Erythroblast (primary cell): ENCODE results near the gene NDUFA11.

Experiments
- GATA1 ChIP-seq: IDR thresholded peaks from 2 replicates; pipeline ENCODE4 v1.6.1; 2011; ENCODE audit warnings: low read depth, mild to moderate bottlenecking, control low read depth, low read length, moderate library complexity
- POLR2A ChIP-seq: IDR thresholded peaks from 2 replicates; pipeline ENCODE4 v1.6.1; 2011; ENCODE audit warnings: mild to moderate bottlenecking, low read length

DNA sequence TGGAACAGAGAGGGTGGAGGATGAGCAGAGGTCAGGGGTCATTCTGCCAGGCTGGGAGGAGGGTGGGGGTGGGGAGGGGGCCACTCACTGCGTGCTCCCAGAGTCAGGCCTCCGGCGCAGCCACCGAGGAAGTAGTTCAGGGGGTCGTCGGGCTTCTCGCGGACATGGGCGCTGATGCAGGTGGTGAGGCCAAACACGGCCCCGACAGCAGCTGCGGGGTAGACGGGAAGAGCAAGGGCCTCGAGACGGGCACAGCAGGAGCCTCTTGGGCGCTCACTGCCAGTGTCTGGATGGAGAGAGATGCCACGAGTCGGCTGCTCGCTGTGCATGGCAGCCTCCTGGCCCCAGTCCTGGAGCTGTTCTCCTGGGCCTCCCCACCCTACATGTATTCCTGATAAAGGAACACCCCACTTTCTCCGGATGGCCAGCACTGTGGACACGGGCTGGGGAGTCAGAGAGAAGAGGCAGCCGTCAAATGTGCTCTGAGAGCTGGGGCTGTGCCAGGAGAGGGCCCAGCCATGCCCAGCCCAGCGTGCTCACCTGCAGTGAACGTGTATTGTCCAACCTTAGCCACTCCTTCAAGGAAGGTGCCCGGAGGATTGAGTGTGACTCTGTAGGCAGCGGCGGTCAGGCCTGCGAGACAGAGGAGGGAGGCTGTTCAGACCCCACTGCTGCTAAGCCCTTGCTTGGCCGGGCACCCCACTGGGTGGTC is 7.1 kb downstream of the NDUFA11 start:
- TF ChIP-seq POLR2A (no peak), GATA1 (no peak)
